ENCODE data around the gene NHS.

NHS gene

DNA sequence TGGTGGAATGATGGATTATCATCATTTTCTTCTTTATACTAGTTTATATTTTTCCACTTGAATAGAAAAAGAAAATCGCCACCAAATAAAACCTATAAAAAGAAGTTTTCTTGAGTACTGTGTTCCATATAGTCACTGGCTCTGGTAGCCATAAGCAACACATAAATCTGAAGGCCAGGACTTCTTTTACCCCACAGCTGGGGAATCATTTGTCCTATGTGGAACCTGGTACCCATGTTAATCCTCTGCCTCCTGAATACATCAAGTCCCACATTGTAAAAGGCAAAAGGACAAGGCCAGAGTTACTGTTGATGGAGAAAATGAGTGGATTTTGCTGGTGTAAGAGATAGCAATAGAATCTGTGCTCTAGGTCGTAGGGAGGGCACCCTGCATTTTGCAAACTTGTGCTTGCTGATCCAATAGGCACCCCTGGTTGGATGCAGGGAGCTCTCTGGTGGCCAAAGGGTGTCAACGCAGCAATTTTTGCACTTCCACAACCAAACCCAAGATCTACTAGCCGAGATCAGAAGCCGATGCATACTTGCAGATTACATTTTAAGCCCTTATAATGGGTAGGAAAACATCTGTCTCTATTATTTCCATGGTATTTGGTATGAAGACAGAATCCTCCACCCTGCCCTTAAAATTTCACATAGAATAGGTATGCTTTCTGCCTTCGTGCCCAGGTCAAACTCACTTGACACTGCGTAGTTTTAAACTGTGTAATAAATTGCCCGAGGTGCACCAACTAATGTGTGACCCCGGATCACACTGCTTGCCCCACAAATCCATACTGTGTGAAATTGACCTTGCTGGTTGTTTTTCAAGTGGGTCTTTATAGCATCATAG lies 216.1 kb downstream of the NHS start:
- DNase-seq (ENCODE audit: low spot score): peak; percentile 64

DNA sequence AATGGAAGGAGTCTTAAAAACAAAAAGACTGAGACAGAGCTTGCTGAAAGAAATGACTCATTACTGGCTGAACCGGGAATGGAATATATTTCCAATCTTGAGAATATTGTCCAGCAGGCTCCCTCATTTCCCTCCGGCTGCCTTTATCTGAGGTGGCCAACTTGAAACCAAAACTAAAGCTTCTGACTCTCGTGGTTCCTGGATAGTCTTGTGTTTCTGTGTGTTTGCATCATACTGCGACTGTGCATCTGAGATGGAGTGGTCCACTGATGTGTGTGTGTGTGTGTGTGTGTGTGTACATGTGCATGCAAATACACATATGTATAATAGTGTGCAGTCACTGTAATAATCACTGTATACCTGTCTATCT lies 216.7 kb downstream of the NHS start:
- DNase-seq (ENCODE audit: low spot score): no peak

- no peak for DNase-seq (ENCODE audit: low spot score)
Measured at GRCh38 chrX:17592117-17592516, 217.1 kb downstream of the NHS start.

GRCh38 chrX:17594693-17595092 lies 219.7 kb downstream of the NHS start:
- DNase-seq (ENCODE audit: low spot score): no peak

- no peak for DNase-seq (ENCODE audit: low spot score)
Measured at GRCh38 chrX:17595456-17596035, 220.5 kb downstream of the NHS start.

DNA sequence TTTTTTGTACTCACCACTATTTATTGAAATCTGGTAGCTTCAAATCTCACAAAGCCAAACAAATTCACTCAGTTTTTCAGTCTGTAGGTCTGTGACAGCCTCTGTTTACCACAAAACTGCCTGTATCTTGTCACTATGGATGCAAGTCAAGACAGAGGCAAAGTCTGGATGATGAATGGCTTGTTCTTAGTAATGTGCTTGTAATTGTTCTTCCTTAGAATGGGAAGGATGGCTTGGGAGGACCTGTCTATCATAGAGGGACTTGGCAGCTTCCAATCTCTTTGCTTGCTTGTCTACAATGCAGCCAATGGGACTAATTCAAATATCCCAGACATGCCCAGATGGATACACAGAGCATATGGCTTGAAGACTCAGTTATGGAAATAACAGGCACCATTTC lies 221.1 kb downstream of the NHS start:
- no peak for DNase-seq (ENCODE audit: low spot score)

- DNase-seq (ENCODE audit: low spot score): no peak
Measured at GRCh38 chrX:17596546-17597205, 221.7 kb downstream of the NHS start.

GRCh38 chrX:17597327-17597726 lies 222.3 kb downstream of the NHS start:
- no peak for DNase-seq (ENCODE audit: low spot score)

- no peak for DNase-seq (ENCODE audit: low spot score)
Measured at GRCh38 chrX:17597836-17598439, 222.9 kb downstream of the NHS start.

DNA sequence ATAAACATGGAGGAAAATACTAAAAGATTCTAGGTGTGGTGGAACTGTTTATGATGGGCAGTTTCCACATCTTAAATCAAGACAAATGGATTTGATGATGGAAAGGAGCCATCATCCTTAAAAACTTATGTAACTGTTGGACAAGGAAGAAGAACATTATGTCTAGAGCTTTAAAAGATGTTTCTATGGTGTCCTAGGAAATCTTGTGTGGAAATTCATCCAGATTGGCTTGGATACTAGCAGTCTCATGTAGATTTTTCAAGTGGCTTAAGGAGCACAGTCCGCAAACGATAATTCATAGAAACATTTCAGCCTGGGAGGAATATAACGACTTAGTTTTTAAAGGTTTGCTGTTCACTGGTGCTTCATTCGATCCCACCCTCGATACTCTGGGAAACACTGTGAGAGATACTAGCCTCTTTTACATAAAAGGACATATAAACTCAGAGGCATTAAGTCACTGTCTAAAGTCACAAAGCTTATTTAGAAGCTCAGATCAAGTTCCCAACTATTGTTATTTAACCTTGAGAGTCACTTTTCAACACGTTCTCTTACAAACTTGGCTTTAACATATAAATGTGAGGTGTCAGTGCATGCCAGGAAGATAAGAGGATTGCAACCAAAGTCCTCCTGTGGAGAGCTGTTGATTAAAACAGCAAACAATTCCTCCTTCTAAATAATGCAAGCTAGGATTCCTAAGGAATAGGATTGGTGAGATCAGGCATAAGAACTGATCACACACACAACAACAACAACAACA lies 226.6 kb downstream of the NHS start:
- DNase-seq (ENCODE audit: low spot score): no peak

DNA sequence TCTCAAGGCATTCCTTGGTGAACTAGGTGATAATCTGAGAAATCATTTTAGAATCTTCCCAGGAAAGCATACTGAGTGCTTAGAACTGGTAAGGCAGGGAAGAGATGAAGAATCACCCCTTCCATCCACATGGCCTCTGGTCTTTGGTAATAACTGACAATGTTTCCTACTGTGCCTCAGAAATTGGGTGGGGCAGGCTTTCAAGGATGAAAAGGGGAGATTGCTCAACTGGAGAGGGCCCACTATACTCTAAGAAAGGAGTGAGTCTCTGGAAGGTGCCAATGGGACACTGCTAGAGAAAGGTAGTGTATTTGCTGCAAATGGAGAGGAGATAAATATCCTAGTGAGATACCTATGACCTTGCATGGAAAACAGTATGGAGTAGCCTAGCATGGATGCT lies 227.2 kb downstream of the NHS start:
- no peak for DNase-seq (ENCODE audit: low spot score)

DNA sequence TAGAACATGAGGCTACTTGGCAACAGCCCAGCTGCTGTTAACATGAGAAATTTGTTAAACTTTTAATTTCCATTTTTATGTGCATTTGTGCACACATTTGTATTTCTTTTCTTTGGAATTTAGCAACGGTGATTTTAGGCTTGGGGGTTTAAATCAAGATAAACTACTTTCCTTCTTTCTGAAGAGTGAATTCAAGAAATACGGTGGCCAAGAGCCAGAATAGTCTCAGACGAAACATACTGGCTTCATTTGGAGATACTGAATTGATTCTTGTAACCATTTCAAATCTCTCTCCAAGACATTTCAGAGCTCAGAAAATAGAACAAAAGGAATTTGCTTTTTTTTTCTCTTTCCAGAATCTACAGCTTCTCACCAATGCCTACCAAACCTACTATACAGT lies 228.2 kb downstream of the NHS start:
- no peak for DNase-seq (ENCODE audit: low spot score)

DNA sequence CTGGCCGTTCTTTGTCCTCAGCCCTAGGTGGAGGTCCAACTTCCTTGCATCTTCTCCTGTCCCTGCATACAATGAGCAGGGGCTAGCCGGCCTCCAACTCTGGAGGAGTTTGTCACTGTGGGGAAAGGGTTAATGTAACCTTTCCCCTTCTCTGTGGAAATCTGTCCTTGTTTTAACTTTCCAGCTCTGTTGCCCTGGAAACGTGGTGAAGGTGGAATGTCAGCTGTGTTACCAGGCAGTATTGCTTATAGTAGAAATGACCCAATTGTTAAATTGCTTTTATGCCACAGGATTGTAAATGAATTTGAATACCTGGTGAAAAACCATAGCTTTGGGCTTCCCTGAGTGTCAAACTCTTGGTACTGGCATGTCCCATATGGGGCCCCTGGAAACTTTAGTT lies 230.7 kb downstream of the NHS start:
- DNase-seq (ENCODE audit: low spot score): no peak

DNA sequence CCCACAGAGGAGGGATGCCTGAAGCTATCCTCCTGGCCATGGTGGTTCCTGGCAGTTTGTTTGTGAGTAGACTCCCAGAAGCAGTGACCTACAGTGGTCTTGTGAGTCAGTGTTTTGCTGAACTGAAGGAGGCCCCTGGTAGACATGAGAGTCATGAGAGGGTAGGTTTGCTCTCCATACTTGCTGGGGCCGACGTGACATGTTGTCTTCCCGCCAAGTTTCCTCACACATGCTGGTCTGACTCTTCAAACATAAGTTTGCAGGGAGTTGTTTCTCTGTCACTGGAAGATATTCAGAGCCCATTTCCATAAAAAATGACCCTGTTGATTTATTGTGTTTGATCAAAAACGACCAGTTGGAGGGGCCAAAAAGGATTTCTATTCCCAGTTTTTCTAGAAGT lies 231.2 kb downstream of the NHS start:
- DNase-seq (ENCODE audit: low spot score): no peak

DNA sequence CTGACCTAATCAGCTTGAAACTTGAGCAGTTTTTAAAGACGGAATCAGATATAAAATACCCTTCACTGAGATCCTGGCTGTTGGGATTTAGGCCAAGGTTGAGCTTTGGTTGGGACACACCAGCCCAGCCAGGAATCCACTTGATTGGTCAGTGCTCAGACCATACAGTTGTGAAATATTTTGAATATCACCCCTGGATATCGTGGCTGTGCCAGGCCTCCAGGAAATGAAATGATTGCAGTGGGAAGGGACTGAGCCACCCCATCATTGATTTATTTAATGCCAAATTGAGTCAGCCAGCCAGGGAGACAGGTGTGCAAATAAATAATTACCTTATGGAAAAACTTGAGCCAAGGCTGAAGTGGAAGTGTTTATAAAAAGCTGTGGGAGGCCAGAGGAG lies 233.9 kb downstream of the NHS start:
- no peak for DNase-seq (ENCODE audit: low spot score)

DNA sequence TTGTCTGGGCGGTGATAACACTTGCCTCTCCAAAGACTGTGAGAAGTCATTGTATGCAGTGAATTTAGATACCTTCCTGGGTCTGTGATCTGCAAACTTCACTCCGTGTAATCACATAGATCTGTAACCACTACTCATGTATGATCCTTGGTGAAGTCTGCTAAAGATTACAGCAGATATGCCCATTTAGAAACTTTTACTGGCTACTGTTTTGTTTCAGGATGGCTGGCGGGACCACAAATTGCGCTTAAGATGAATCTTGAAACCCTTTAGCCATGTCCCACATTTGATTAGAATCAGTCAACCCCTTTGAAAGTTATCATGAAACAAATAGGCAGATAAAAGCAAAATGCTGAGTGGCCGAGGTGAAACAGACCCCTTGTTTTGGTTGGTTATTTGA lies 235.8 kb downstream of the NHS start:
- no peak for DNase-seq (ENCODE audit: low spot score)

GRCh38 chrX:17613979-17614588 lies 239.1 kb downstream of the NHS start:
- no peak for DNase-seq (ENCODE audit: low spot score)

DNA sequence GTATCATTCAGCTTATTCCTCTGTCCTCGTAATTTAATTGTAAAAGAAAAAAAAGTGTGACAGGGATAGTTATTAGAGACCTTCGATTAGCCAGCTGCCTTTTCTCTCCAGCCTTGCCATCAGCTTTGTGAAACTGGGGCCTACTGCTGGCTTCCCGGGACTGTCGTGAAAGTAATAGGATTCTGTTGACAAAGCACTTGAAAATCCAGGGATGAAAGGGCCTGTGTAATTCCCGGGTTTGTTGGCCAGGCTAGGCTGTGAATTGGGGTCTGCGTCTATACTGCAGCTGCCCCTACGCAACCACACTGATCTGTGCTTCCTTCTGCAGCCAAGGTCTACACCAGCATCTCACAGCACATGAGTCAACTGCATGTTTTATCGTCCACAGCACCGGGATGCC lies 241.9 kb downstream of the NHS start:
- no peak for DNase-seq (ENCODE audit: low spot score)

- no peak for DNase-seq (ENCODE audit: low spot score)
Measured at GRCh38 chrX:17617806-17618205, 242.8 kb downstream of the NHS start.

DNA sequence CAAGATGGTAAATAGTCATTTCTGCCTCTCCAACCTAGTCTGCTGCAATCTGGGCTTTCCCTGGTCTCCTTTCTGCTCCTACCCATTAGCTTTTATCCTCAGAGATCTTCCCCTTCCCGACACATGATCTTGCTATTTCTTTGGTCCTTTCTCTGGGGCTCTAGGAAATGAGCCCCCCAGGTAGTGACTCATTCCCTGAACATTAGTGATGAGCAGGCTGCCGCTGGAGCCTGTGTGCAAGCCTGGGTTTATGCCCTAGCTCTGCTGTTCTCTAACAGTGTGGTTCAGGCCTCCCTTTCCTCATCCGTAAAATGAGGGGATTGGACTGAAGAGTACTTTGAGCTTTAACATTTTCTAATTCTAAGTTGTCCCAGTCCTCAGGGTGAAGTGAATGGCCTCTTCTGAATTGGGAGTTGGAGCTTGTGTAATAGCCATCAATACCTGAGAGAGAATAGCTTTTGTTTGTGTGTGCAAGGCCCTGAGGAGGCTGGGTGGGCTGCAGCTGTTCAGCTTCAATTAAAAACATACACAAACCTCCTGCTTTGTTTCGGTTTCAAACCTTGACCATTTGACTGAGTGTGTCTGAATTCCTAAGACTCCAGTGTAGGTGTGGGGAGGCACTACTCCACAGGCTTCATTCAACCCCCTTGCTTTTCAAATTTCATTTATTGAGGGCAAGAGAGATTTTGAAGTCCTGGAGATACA lies 246.7 kb downstream of the NHS start:
- DNase-seq (ENCODE audit: low spot score): no peak

- DNase-seq (ENCODE audit: low spot score): no peak
Measured at GRCh38 chrX:17622331-17622730, 247.3 kb downstream of the NHS start.

Measured in iPS-NIHi11 (cell line).